Stimulated activated CD4-positive, alpha-beta T cell treated with anti-CD3 and anti-CD28 coated beads, Interleukin-15, amount 100 ng/mL, for 1 hour (primary cell): Measurements from ENCODE around the gene RNASE11.
A peak's percentile ranks its signal among the peaks of the same experiment; 100 is the strongest.
"Not testable (repeated sequence)": the region's sequence is repeated elsewhere in the genome, so short reads cannot be mapped to it uniquely, and the experiment has no call there.

Experiments
- DNase-seq, 2 donors: peaks; one replicate each; pipeline ENCODE4 v3.0.0-alpha.2; 2020; ENCODE audit warnings: low read depth in 1 of 2, low spot score in 1 of 2

Gene RNASE11

DNA sequence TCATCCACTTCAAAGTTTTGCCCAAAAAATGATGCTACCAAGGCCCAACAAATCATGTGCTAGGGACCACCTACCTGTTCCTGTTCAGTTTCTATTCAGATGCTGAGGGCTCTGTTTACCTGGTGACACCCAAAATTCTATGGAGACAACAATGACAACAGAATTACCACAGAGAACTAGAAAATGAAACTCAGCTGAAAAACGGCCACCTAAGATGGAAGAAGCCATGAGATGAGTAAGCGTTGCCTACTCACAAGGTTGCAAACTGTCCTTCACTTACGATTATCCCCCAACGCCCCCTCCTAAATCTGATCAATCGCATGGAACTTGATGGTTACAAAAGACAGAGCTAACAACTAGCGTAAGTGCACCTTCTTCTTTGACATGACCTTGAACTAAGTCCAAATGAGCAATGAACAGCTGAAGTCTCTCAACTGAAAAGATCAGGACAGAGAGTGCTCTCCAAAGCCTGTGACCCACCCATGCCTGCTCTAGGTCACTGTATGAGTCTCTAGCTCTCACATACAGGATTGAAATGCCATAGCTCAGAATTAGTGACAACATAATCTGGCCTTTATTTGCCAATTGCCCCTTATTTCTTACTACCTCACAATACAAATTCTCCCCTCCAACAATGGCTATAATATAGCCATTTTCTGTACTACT lies at the start of gene RNASE11:
RNASE11 (minus strand) TSS at position 513 of the 666 bp plus-strand sequence.
- no peak for DNase-seq

DNA sequence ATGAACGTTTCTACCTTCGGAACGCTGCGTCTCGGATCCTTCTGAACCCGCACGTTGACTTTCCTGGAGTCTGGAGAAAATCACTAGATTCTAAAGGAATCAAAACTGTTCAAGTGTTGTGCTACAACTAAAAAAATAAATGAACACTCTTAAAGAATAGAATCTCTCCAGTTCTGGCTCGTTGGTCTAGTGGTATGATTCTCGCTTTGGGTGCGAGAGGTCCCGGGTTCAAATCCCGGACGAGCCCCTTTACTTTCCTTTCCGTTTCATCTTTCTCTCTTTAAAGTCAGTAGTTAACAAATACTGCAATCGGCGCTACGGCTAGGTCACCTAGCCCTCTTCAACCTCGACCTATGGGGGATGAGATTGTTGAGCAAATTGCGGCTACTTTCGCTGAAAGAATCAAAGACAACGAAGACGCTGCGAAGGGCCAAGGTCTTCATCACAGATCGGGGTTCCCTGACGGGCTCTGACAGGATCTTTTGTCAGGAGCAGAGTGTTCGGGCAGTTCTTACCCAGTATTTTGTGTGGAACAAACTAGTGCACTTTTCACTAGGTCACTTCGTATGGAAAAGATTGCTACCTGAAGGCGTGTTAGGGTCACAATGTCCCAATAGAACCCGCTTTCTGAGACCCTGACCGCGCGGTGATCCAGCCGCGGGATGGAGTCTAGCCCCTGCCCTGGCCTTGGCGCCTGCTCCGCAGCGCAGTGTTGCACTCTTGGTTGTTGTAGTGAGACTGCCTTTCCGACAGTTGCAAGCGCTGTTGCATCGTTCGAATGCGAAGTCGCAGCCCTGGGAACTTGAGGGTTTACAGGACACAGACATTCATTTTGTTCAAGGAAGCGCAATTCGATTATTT lies 45.3 kb upstream of the RNASE11 start:
- peak in 1 of 2 donors; percentile 50 for DNase-seq

DNA sequence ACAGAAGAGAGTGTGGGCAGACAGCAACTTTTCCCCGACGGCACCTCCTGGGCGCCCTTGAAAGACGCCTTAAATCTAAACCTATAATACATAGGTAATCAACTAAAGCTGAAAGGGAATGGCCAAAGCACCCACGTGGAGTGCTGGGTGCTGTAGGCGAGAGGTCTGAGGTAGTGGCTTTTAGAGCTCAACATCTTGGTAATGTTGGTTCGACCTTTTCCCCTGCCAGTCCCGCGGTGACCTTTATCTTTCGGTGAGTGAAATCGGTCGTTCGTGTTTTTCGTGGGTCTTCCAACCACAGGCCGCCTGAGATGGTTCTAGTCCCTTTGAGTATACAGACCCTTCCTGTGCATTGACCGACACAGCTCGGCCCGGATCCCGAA lies 44.6 kb upstream of the RNASE11 start:
- DNase-seq, result no peak

DNA sequence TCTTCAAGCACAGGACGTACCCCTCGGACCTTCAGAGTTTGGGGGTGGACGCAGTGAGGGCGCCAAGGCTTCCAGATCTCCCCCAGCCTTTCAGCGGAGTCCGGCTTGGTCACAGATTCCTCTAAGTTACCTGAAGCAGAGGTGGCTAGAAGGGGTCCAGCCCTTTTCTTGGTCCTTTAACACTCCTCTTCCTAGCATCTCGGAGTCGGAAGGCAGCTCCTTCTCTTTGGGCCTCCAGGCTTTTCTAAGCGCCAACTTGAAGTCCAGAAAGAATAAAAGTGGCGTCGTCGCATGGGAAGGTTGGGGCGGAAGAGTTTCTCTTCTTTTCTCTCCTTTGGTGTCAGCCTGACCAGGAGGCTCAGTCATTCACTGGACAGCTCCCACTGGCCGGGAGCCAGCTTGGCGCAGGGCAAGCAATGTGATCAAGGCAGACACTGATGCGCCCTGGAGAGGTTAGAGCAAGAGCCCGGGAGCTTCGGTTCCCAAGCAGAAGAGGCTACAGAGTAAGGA lies 44.1 kb upstream of the RNASE11 start:
- no peak for DNase-seq

DNA sequence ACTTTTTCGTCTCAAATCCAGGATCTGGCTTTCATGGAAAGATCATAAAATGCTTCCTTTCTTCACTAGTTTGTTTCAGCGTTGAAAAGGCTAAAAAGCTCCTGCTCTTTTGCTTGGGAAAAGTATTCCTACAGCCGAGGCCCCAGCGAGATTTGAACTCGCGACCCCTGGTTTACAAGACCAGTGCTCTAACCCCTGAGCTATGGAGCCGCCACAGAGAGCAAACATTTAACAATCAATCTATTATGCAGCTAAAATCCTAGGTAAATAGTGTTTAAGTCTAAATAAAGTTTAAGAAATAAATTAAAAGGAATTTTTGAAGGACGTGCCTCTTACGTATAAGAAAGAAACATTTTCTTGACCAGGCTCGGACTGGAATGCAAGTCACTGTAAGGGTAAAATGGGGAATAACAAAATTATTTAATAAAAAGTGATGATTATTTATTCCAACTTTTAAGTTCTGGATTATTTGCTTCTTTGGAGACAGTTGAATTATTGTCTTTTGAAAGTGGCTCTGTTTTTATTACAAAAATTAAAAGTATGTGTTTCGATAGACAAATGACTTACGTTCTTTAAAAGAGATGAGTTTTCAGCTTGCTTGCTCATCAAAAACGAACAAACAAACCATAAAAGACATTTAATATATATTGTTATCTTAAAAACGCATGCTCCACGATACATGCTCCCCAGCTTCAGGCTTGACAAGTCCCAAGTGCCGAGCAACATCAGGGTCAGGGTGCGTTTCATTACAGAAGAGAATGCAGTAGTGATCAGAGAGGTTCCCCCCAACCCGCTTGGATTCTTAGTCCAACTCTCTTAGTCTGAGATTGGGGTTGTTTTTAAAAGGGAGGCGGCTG lies 43.5 kb upstream of the RNASE11 start:
- DNase-seq, result no peak

DNA sequence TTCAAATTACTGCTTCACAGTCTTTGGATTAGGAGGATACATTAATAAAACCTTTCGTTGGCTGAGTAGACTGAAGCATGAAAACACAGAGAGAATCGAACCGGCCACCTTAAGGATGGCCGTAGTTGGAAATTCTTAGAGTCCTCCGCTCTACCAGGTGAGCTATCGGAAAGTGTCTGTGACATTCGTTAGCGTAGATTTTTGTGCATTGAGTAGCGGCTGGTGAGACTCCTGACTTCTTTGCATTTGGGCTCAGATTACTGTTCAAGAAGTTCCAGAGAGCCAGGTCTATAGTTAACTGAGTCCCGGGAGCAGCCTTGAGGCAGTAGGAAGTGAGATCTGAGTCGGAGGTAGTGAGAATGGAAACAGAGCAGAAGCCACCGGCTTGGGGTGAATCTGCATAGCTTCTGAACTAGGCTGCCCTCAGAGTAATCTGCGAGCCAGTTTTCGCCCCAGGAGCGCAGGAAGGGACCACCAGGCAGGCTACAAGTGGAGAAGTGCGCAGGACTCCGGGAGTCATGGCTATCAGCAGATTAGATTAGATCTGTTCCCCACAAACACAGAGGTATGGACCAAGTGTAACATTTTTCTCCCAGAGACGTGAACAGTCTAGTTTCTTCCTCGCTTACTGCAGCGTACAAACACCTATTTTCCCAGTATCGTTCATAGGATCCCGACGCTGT lies 42.7 kb upstream of the RNASE11 start:
- no peak for DNase-seq

DNA sequence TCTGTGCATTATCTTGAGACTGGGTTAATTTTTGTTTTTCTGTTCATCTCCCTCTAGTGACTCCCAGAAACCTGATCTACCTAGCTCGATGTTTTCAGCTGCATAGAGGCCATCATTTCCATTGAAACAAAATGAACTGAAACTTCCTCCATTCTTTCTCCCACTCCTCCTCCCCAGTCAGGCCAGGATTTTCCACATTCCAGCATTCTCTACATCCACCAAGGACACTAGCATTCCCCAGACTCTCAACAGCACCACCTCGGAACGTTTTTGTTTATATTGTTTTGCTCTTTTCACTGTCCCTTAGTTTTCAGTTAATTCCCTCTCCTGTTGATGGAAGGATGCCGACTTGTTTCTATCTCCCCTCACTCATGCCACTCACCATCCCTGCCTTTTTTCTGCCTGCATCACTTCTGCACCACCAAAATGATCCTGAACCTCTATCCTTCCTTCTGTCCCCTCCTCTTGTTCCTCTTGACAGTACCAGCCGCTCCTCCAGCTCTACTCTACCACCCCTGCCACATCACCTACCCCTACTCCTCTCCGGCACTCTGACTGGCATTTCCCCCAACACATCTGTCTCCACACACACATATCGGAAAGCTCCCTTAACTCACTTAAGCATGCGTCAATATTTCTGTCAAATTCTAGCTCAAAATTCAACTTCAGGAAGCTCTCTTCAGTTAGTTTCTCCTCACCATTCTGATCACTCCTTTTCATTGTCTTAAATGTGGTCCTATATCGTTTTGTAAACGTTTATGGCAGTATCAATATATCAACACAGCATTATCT lies 40.5 kb upstream of the RNASE11 start:
- DNase-seq, result no peak

DNA sequence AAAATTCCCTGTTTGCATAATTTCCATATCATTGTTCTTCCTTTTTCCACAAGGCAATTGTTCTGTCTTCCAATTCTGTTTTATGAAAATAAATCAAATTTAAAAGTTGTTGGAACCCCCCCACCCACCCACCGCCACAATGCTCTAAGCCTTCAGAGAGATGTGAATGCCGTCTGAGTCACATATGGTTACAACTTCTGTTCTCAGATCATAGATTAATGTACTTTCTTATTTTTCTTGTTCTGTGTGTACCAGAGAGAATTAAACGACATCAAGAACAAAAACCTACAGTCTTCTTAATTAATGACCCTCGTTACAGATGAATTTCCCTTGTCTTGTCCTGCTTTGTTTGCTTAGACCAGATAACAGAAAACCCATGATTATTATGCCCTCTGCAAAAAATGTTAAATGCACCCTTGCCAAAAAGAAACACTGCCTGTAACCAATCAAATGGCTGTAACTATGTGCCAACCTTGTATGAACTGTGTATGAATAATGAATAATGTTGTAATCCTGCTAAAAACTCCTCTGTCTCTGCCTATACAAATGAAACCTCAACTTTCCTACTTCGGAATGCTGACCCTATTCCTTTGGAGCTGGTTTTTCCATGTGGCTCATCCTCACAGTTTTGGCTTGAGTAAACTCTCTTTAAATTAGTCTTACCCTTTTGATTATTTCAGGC lies 39.7 kb upstream of the RNASE11 start:
- no peak for DNase-seq

DNA sequence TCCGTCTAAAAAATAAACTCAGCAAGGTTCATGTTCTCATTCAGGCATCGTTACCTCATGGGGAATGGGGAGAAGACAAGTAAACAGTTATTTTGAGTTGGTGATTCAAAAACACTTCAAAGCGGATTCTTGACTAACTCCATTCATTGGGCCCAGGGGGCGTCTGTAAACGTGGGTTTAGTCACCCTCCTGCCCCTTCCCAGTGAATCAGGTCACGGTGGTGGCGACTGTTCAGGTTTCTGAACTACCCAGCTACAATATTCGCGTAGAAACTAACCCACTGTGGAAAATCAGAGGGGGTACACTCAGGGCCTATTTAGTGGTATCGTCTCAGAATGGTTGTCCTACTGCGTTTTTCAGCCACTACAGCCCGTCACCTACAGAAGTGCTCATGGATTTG lies 38.5 kb upstream of the RNASE11 start:
- DNase-seq, result no peak

DNA sequence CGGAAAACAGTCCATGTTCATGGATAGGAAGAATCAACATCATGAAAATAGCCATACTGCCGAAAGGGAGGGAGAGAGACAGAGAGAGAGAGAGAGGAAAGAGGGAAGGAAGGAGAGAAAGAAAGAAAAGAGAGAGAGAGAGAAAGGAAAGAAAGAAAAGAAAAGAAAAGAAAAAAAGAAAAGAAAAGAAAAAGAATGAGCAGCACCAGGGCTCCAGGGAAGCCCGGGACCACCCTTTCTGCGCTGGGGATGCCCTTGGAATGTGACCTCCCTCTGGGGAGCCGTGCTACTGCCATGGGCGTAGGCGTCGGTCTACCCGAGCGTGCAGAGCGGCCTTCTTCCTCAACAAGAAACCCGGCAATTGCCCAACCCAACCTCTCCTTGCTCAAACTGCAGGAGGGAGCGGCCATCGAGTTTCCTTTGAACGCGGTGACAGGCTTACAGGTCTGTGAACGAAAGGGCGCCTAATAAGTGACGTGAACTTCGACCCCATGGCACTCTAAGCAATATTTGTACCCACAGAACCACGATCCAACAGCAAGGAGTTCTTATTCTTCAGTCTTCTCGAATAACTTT lies 36.8 kb upstream of the RNASE11 start:
- no peak for DNase-seq

DNA sequence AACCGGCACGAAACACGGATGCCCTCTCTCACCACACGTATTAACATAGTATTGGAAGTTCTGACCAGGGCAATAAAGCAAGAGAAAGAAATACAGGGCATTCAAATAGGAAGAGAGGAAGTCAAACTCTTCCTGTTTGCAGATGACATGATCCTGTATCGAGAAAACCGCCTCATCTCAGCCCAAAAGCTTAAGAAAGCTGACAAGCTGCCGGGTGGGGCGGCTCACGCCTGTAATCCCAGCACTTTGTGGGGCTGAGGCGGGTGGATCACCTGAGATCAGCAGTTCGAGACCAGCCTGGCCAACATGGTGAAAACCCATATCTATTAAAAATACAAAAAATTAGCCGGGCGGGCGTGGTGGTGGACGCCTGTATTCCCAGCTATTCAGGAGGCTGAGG lies 36.0 kb upstream of the RNASE11 start:
- no peak for DNase-seq

DNA sequence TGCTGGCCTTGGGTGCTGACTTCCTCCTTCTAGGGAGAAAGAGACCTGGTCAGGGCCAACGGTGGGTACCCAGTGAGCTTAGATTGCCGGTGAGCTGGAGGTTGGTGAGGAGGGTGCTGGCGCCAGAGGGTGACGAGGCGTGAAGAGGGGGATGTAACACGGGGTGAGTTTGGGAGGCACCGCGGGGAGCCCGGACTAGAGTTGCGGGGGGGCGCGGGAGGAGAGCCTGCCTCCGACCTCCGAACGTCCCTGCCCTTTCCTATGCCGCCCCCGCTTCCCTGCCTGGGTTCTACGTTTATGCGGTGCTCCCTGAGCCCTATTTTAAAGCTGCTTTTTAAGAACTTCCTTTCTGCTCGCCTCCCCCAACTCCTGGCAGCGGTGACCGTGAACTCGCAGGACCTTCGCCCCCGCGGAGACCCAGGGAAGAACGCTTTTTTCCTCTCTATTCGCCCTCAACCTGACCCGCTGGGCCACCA lies 35.1 kb upstream of the RNASE11 start:
- no peak for DNase-seq

DNA sequence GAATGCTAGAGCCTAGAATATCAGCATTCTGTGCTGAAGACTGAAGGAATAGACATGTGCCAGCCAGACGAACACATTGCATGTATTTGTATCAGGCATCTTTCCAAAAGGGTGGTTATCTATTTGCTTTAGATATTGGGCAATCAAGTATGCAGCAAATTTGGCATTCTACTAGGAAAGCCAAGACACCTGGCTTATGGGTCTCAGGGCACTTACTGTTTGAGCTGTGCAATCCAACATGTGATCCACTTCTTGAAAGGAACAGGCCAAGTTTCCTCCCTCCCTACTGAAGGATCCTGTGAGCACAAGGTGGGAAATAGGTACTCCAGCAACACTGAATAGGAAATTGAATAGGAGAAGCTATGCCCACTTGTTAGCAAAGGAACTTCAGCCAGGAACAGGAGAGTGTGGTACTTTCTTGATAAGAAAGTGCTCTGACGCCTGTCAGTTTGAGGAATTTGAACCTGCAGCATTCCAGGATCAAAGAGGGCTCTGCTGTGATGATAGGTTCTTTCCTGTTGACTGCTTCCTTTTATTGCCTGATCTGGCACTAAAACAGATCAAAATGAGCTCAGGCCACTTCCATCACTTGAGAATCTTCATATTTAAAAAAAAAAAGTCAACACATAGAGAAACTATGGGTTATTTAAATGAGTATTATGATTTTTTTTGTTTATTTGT lies 33.1 kb upstream of the RNASE11 start:
- DNase-seq, result no peak

DNA sequence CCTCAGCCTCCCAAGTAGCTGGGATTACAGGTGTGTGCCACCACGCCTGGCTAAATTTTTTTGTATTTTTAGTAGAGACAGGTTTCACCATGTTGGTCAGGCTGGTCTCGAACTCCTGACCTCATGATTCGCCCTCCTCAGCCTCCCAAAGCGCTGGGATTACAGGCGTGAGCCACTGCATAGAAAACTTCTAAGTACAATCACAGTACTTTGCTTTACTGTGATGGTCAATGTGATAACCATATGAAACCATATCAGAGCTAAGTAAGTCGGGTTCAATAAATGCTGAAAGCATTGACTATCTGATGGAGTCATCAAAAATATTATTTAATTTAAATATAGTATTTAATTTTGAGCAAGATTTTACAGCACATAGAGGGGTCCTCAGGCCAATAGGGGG lies 31.9 kb upstream of the RNASE11 start:
- not testable (repeated sequence) for DNase-seq

DNA sequence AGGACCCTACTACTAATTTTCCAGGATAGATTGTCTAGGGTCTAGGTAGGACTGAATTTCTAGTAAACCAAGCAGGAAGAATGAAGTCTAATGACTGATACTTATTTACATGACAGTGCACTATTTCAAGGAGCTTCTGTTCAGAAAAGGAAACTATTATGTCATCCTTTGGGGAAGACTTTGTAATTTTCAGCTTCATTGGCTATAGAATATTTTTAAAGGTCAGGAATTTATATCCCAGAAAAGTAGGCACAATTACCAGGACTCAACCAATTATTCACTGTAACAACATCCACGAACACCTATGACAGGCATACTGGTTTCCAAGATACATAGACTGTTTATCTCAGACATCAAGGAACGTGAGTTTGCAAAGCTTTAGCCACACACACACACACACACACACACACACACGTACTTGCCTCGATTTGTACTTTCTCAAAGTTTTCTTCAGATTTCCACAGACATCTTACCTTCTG lies 30.5 kb upstream of the RNASE11 start:
- no peak for DNase-seq

DNA sequence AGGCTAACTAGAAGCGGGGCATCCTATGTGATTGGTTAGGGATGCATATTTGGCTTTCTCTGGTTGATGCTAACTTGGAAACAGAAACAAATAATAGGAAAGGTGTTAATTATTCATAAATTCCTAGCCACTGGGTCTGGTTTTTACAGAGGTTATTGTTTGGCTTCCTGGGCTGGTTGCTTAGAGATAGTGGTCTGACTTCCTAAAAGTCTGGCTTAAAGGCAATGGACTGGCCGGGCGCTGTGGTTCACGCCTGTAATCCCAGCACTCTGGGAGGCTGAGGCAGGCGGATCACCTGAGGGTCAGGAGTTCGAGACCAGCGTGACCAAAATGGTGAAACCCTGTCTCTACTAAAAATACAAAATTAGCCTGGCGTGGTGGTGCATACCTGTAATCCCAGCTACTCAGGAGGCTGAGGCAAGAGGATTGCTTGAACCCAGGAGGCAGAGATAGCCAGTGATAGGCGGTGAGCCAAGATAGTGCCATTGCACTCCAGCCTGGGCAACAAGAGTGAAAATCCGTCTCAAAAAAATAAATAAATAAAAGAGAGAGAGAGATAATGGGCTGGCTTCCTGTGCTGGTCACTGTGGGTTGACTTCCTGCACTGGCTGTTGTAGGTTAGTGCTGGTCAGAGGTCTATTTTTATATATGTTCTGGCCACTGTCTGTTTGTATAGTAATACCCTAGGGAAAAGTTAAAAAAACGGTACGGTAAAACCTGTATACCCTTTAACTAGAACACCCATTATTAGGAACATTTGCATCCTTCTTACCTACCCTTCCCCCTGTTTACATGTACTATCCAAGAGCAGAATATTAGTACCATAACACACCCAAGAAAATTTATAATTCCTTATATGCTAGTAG lies 29.6 kb upstream of the RNASE11 start:
- no peak for DNase-seq

DNA sequence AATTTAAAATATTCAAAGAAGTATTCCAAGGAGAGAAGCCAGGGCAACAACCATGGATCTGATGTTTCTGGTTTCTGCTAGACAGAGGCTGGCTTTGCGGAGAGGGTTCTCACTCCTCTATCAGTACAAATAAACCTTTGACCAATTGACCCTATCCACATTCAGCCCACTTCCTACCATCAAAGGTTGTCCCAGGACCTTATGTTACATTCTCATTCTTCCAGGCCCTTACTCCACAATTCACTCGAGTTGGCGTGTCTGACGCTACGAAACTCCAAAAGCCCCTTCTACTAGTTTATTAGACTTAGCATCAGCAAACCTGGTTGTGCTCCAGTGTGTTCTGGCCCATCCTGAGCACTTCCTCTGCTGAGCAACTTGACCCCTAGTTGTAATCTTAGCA lies 28.2 kb upstream of the RNASE11 start:
- no peak for DNase-seq
